ENCODE results near the gene OSGIN1. TPM values are rescaled to one million over a fixed set of nuclear protein-coding genes. Genes with fewer than 3 reads are reported as not detected.

Gene OSGIN1
- total RNA-seq, 1 donor from 2014 or later, result 4.0 TPM

DNA sequence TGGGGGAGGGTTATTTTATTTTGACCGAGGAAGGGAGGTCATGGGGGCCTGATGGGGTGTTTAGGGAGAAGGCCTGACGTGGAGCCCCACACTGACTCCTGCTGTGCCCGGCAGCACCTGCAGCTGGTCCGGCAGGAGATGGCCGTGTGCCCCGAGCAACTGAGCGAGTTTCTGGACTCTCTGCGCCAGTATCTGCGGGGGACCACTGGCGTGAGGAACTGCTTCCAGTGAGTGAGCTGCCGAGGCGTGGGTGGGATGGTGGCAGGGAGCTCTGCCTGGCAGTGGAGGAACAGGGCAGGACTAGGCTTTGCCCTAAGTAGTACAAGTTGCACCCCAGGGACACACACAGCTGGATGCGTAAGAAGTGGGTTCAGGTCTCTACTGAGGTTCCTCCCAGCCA is 45.1 kb downstream of the OSGIN1 start:
- Mint-ChIP-seq H3K4me3 (no peak overlapping the region), H3K36me3 (no peaks in the 10 kb centered on the region), H3K9me3 (no peaks in the 10 kb centered on the region), H3K27ac (no peak overlapping the region), H3K27me3 (no peaks in the 10 kb centered on the region), H3K4me1 (ENCODE audit: unreplicated experiment) (peaks cover 24% of the 10 kb centered on the region)
- no peak for TF ChIP-seq CTCF (conservative IDR thresholded peaks at IDR 0.05)
- DNase-seq (ENCODE audit: extremely low spot score, unreplicated experiment), result no peak

GRCh38 chr16:84000989-84001642 is 48.1 kb downstream of the OSGIN1 start:
- no peak overlapping the region for H3K27ac Mint-ChIP-seq
- H3K9me3 Mint-ChIP-seq, result no peaks in the 10 kb centered on the region
- no peak for DNase-seq (ENCODE audit: extremely low spot score, unreplicated experiment)
- H3K4me3 Mint-ChIP-seq, result no peak overlapping the region
- H3K4me1 Mint-ChIP-seq (ENCODE audit: unreplicated experiment), result peaks cover 6% of the 10 kb centered on the region
- no peaks in the 10 kb centered on the region for H3K36me3 Mint-ChIP-seq
- no peak for TF ChIP-seq CTCF (conservative IDR thresholded peaks at IDR 0.05)
- H3K27me3 Mint-ChIP-seq, result peaks cover 8% of the 10 kb centered on the region

DNA sequence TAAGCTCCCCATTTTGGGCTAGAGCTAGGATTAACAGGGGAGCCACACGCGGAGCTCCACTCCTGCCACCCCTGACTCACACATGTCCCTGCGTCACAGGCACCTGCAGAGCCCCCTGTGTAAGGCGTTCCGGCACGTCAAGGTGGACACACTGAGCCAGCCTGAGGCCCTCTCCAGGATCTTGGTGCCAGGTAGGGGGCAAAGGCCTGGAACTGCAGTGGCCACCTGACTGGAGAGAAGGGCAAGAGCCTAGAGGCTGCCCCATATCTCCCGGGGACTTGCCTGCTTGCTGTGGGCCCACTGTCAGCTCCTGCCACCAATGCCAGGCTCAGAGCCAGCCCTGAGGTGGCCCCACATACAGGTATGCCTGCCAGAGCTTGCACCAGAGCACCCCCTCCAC is 48.7 kb downstream of the OSGIN1 start:
- DNase-seq (ENCODE audit: extremely low spot score, unreplicated experiment), result no peak
- no peak for TF ChIP-seq CTCF (conservative IDR thresholded peaks at IDR 0.05)
- Mint-ChIP-seq H3K27me3 (peaks cover 8% of the 10 kb centered on the region), H3K4me1 (ENCODE audit: unreplicated experiment) (no peaks in the 10 kb centered on the region), H3K4me3 (no peak overlapping the region), H3K27ac (no peak overlapping the region), H3K9me3 (no peaks in the 10 kb centered on the region), H3K36me3 (no peaks in the 10 kb centered on the region)

DNA sequence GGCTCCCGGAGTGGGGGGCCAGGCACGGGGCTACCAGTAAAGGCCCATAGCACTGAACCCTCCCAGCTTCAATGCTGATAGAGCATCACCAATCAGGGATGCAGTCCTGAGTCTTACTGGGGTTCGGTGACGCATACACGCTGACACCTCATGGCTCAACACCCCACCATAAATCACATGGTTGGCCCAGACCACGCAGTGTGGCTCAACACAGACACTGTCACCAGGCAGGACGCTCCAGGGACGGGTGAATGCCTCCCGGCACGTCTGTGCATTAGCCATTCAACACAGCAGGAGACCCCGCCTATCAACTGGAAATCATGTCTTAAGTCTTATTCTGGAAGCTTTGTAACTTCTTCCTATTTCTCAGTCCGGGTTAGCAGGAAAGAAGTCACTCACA is 50.0 kb downstream of the OSGIN1 start:
- no peak overlapping the region for H3K27ac Mint-ChIP-seq
- no peak for TF ChIP-seq CTCF (conservative IDR thresholded peaks at IDR 0.05)
- DNase-seq (ENCODE audit: extremely low spot score, unreplicated experiment), result no peak
- H3K36me3 Mint-ChIP-seq, result no peaks in the 10 kb centered on the region
- H3K4me3 Mint-ChIP-seq, result no peak overlapping the region
- no peaks in the 10 kb centered on the region for H3K4me1 Mint-ChIP-seq (ENCODE audit: unreplicated experiment)
- peaks cover 8% of the 10 kb centered on the region for H3K27me3 Mint-ChIP-seq
- no peaks in the 10 kb centered on the region for H3K9me3 Mint-ChIP-seq

DNA sequence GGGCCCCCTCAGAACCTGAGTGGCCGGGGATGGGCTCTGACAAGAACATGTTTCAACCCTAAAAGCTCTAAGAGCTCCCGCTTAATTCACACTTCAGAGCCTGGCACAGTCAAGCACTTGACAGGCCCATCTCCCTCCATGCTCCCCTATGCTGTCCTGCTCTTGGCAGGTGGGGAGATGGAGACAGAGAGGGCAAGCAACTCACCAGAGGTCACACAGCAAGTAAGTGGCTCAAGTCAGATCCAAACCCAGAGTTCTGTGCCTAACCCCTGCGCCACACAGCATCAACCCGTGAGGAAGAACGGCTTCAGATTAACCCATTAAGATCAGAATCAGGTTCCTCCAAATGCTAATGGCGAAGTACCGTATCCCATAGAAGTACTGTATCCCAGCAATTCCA is 51.4 kb downstream of the OSGIN1 start:
- H3K4me3 Mint-ChIP-seq, result no peak overlapping the region
- no peaks in the 10 kb centered on the region for H3K36me3 Mint-ChIP-seq
- no peak overlapping the region for H3K27ac Mint-ChIP-seq
- DNase-seq (ENCODE audit: extremely low spot score, unreplicated experiment), result no peak
- peaks cover 8% of the 10 kb centered on the region for H3K27me3 Mint-ChIP-seq
- TF ChIP-seq CTCF (conservative IDR thresholded peaks at IDR 0.05), result no peak
- no peaks in the 10 kb centered on the region for H3K9me3 Mint-ChIP-seq
- H3K4me1 Mint-ChIP-seq (ENCODE audit: unreplicated experiment), result no peaks in the 10 kb centered on the region

DNA sequence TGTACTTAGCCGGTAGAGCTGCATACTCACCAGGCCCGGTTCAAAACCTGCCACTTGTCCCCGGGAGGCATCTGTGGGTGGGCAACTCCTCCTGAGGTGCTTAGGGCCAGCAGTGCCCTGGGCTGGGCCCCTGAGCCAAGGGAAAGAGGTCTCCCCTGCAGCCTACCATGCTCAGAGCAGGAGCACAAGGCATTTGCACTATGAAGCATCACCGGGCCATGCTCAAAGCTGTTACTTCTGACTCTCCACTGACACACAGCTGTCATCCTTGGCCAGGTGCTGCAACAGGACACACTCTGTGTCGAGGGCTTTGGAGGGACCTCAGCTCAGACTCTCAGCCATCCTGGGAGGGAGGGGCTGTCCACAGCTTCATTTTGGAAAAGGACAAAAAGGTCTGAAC is 52.4 kb downstream of the OSGIN1 start:
- no peaks in the 10 kb centered on the region for H3K9me3 Mint-ChIP-seq
- peaks cover 8% of the 10 kb centered on the region for H3K27me3 Mint-ChIP-seq
- no peaks in the 10 kb centered on the region for H3K4me1 Mint-ChIP-seq (ENCODE audit: unreplicated experiment)
- no peaks in the 10 kb centered on the region for H3K36me3 Mint-ChIP-seq
- TF ChIP-seq CTCF (conservative IDR thresholded peaks at IDR 0.05), result no peak
- H3K4me3 Mint-ChIP-seq, result no peak overlapping the region
- H3K27ac Mint-ChIP-seq, result no peak overlapping the region
- DNase-seq (ENCODE audit: extremely low spot score, unreplicated experiment), result no peak
